Measurements from ENCODE around the gene IKZF4.

DNA sequence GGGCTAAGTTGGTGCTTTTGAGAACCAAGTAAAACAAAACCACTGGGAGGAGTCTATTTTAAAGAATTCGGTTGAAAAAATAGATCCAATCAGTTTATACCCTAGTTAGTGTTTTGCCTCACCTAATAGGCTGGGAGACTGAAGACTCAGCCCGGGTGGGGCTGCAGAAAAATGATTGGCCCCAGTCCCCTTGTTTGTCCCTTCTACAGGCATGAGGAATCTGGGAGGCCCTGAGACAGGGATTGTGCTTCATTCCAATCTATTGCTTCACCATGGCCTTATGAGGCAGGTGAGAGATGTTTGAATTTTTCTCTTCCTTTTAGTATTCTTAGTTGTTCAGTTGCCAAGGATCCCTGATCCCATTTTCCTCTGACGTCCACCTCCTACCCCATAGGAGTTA, 48.8 kb upstream of the IKZF4 start:
- TF ChIP-seq, protein P1, sequence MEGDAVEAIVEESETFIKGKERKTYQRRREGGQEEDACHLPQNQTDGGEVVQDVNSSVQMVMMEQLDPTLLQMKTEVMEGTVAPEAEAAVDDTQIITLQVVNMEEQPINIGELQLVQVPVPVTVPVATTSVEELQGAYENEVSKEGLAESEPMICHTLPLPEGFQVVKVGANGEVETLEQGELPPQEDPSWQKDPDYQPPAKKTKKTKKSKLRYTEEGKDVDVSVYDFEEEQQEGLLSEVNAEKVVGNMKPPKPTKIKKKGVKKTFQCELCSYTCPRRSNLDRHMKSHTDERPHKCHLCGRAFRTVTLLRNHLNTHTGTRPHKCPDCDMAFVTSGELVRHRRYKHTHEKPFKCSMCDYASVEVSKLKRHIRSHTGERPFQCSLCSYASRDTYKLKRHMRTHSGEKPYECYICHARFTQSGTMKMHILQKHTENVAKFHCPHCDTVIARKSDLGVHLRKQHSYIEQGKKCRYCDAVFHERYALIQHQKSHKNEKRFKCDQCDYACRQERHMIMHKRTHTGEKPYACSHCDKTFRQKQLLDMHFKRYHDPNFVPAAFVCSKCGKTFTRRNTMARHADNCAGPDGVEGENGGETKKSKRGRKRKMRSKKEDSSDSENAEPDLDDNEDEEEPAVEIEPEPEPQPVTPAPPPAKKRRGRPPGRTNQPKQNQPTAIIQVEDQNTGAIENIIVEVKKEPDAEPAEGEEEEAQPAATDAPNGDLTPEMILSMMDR (IDR thresholded peaks at IDR 0.05; ENCODE audit: borderline replicate concordance, extremely low read depth, low read length, poor library complexity, severe bottlenecking), result no peak
- no peak for TF ChIP-seq EZH2 (IDR thresholded peaks at IDR 0.05; ENCODE audit: borderline replicate concordance, low read depth, low read length, severe bottlenecking)

Data from DND-41 (cell line).